ENCODE measurements around the gene ALPK1.

DNA sequence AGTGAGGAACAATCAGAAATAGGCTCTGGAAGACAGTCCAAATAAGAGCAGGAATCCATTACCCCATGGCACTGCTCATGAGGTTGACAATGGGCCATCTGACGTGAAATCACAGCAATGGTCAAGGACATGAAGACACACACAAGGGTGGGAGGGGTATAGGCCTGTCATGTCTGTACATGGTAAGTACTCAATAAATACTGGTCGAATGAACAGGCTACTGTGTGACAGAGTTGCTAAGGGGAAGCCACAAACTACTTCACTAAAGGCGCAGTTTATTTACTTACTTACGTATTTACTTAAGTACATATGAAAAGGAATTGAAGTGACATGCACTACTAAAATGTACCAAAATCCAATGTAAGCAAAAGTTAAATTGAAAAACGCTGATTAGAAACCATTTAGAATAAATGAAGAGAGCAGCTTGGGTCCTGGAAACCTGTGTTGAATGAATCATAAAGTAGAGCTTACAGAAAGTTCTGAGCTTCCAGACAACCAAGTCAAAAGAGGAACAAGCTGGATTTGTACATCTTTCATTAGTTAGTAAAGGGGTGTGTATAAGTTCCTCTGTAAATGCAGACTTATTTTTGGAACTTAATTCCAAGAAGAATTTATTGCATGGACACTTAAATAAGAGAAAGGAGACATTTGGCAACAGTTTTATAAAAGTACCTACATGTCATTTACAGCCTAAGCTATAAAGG, 32.7 kb downstream of the ALPK1 start:
- TF ChIP-seq POLR2A (IDR thresholded peaks at IDR 0.05; ENCODE audit: low read length) (no peak), GATA1 (IDR thresholded peaks at IDR 0.05; ENCODE audit: low read depth, low read length) (no peak)
